ENCODE measurements around the gene VCY1B.
"Not testable (repeated sequence)": the region's sequence is repeated elsewhere in the genome, so short reads cannot be mapped to it uniquely, and the experiment has no call there.

The VCY1B gene

DNA sequence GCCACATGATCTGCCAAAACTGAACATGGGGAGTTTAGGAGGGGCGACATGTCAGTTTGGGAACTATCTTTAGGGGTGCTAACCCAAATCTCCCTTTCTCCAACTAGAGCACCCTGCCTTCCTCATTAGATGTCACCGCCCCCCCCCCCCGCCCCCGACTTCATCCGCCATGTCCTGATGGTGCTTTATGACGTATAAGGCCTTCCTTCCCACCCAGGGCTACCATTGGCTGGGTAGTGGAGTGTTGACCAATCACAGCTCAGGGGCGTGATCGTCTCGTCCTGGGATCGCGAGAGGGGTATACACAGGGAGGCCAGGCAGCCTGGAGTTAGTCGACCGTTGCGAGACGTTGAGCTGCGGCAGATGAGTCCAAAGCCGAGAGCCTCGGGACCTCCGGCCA is at the start of gene VCY1B:
VCY1B (plus strand) TSS at position 301 of the 400 bp plus-strand sequence; CDS start at position 364, 63 bp downstream.
- not testable (repeated sequence) for DNase-seq

DNA sequence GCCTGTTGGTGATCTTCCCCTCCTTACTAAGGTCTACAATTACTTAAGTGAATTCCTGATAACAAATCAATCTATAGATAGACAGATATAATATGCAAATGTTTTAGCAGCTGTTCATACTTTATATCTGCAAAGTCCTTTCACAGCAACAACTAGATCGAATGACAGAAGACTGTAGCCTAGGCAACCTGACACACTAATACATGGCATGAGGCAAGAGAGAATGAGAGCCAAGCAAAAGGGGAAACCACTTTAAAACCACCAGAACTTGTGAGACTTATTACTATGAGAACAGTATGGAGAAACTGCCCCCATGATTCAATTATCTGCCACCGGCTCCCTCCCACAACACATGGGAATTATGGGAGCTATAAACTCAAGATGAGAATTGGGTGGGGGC is 44.1 kb upstream of the VCY1B start:
- not testable (repeated sequence) for DNase-seq

DNA sequence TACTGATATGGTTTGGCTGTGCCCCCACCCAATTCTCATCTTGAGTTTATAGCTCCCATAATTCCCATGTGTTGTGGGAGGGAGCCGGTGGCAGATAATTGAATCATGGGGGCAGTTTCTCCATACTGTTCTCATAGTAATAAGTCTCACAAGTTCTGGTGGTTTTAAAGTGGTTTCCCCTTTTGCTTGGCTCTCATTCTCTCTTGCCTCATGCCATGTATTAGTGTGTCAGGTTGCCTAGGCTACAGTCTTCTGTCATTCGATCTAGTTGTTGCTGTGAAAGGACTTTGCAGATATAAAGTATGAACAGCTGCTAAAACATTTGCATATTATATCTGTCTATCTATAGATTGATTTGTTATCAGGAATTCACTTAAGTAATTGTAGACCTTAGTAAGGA is 25.6 kb upstream of the VCY1B start:
- DNase-seq = not testable (repeated sequence)

DNA sequence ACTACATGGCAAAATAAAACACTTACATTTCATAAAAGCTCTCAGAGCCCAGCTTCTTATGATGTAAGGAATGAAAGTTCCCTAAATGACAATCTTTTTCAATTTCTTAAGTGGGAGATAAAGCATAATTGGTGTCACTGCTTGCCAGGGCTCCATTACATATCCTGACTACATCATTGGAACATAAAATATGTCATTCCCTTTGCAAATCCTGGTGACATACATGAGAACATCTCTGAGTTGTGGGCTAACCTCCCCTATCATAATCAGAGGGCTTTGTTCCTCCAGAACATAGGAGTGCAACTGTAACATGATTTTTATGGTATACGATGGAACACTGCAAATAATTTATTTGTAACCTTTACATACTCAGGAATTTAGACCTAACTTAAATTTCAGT is 29.9 kb downstream of the VCY1B start:
- no peak for DNase-seq

Data from stimulated activated CD8-positive, alpha-beta memory T cell treated with anti-CD3 and anti-CD28 coated beads, Interleukin-4, amount 100 ng/mL, for 48 hours (primary cell).